Kidney (tissue), 14 donors: ENCODE measurements around the gene BACH2. TPM values are rescaled to one million over a fixed set of nuclear protein-coding genes. Genes with fewer than 3 reads are reported as not detected.

Source experiments
- DNase-seq, 5 donors: peaks; one replicate each; pipeline ENCODE4 v3.0.0-alpha.2; 2013 to 2020
- FAIRE-seq: peaks from 2 replicates; lab custom pipeline; 2012; peaks lifted over from hg19 to GRCh38; lab: Jason Lieb, UNC
- H3K27ac ChIP-seq, 2 donors: one replicate each; pipeline ENCODE4 v1.7.0; 2013; ENCODE audit warnings: low read depth in 2 of 2, low read length in 2 of 2, inconsistent platforms in 1 of 2
- H3K27me3 ChIP-seq: one replicate; pipeline ENCODE4 v1.7.1; 2013; ENCODE audit warnings: low read length, inconsistent platforms; ENCODE audit not compliant: control insufficient read depth, insufficient read depth
- H3K36me3 ChIP-seq, 3 donors: one replicate each; pipeline versions ENCODE4 v1.7.0 to v1.7.1; 2013; ENCODE audit warnings: low read length in 3 of 3, control low read depth in 1 of 3, inconsistent platforms in 1 of 3; ENCODE audit not compliant: insufficient read depth in 3 of 3, control insufficient read depth in 2 of 3
- H3K4me1 ChIP-seq, 3 donors: one replicate each; pipeline versions ENCODE4 v1.7.0 to v1.7.1; 2013; ENCODE audit warnings: low read length in 3 of 3, inconsistent platforms in 1 of 3, low read depth in 1 of 3; ENCODE audit not compliant: control insufficient read depth in 2 of 3, insufficient read depth in 2 of 3
- H3K4me3 ChIP-seq, 3 donors: one replicate each; pipeline versions ENCODE4 v1.7.0 to v1.8.1; 2013; ENCODE audit warnings: low read length in 3 of 3, control low read depth in 1 of 3, inconsistent platforms in 1 of 3
- H3K9ac ChIP-seq, 3 donors: one replicate each; pipeline versions ENCODE4 v1.7.0 to v1.7.1; 2013; ENCODE audit warnings: low read length in 3 of 3, control low read depth in 1 of 3, inconsistent platforms in 1 of 3
- H3K9me3 ChIP-seq, 3 donors: one replicate each; pipeline versions ENCODE4 v1.7.0 to v1.7.1; 2013; ENCODE audit warnings: low read length in 3 of 3, control low read depth in 1 of 3, inconsistent platforms in 1 of 3; ENCODE audit not compliant: control insufficient read depth in 2 of 3, insufficient read depth in 1 of 3
- CTCF ChIP-seq: IDR thresholded peaks from 3 replicates; pipeline ENCODE4 v1.5.1; 2012; ENCODE audit warnings: mild to moderate bottlenecking, moderate library complexity, borderline replicate concordance; ENCODE audit not compliant: insufficient read depth; ENCODE audit errors: extremely low read depth
- intact Hi-C: fragments of 100-400 bp; cut with DNase I; formaldehyde crosslinking; loops from one replicate; pipeline ENCODE4 v1.11.1; 2022
- polyA plus RNA-seq: library from polyadenylated mRNA; stranded (reverse); fragments of 350-450 nt; fragmentation: Illumina TruSeq; extraction: RNeasy Lipid Tissue Mini Kit (QIAGEN cat#74804); gene quantifications from one replicate; pipeline ENCODE4 v1.2.3, GENCODE V29; 2014; ENCODE audit warnings: low read depth, low replicate concordance; ENCODE audit not compliant: insufficient read depth
- total RNA-seq: library from RNA; stranded (reverse); fragmentation: NEBNext Ultra II Directional; extraction: Animal tissue kit (Norgen Biotek cat#: 25700); gene quantifications from one replicate; pipeline ENCODE4 v1.2.1, GENCODE V29; 2021
- donor health status: control.
- donor health status: control.
- donor health status: control.
- donor health status: control.
- donor health status: control.
- donor health status: DM: yes; HTN: yes; CAD: no.
- donor health status: Normal renal cell carcinoma (clear cell type).

BACH2 gene
- total and polyA plus RNA-seq, 2 donors from 2014 or later: 0.32 to 6.9 TPM

- Histone ChIP-seq H3K9ac (no peak overlapping the region), H3K27me3 (no peaks in the 10 kb centered on the region), H3K4me1 (no peaks in the 10 kb centered on the region), H3K27ac (no peak overlapping the region), H3K9me3 (no peaks in the 10 kb centered on the region), H3K4me3 (no peak overlapping the region), H3K36me3 (no peaks in the 10 kb centered on the region)
- no peak for TF ChIP-seq CTCF
- intact Hi-C loops: no loop called here
- FAIRE-seq: no peak
- DNase-seq: no peak
Measured at GRCh38 chr6:90203672-90204071, 93.0 kb downstream of the BACH2 start.

GRCh38 chr6:90202156-90202555 lies 94.5 kb downstream of the BACH2 start:
- intact Hi-C loops: no loop called here
- Histone ChIP-seq H3K27ac (no peak overlapping the region), H3K4me1 (no peaks in the 10 kb centered on the region), H3K9ac (no peak overlapping the region), H3K27me3 (no peaks in the 10 kb centered on the region), H3K36me3 (no peaks in the 10 kb centered on the region), H3K4me3 (no peak overlapping the region), H3K9me3 (peaks cover 0 to 4% (median 0%) of the 10 kb centered on the region in 3 donors)
- no peak for TF ChIP-seq CTCF
- DNase-seq: no peak
- FAIRE-seq: no peak

DNA sequence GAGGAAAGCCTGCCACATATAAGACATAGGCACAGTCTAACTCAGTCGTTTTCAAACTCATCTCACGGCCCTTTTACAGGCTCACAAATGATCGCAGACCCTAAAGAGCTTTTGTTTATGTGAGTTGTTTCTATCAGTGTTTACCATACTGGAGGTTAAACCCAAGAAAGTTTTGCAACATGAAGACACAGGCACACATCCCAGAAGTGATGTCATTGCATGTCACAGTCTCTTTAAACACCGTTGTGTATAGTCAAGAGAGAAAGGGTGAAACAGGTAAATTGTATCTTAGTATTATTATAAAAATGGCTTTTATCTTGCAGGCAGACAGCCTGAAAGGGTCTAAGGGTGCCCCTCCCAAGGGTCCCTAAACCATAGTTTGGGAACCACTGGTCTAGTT lies 96.7 kb downstream of the BACH2 start:
- H3K9ac ChIP-seq: no peak overlapping the region
- intact Hi-C loops: no loop called here
- TF ChIP-seq CTCF: no peak
- peaks cover 0 to 4% (median 0%) of the 10 kb centered on the region in 3 donors for H3K9me3 ChIP-seq
- FAIRE-seq (no peak), DNase-seq (no peak)
- H3K36me3 ChIP-seq: no peaks in the 10 kb centered on the region
- H3K4me3 ChIP-seq: no peak overlapping the region
- H3K27ac ChIP-seq: no peak overlapping the region
- H3K4me1 ChIP-seq: no peaks in the 10 kb centered on the region
- no peaks in the 10 kb centered on the region for H3K27me3 ChIP-seq

DNA sequence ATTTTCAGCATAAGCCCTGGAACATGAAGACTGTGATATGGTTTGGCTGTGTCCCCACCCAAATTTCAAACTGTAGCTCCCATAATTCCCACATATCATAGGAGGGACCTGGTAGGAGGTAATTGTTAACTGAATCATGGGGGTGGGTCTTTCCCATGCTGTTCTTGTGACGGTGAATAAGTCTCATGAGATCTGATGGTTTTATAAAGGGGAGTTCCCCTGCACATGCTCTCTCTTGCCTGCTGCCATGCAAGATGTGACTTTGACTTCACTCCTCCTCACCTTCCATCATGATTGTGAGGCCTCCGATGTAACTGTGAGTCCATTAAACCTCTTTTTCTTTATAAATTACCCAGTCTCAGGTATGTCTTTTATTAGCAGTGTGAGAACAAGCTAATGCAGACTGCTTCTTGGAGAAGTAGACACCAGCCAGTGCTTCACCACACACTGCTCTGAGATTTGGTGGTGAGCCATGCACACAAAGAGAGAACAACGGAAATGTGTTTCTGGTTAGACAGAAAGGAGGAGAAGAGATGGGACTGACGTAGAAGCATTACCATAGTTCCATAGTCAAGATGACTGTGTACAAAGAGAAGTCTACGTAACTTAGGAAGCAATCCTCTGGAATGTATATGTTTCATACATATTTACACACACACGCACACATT lies 97.8 kb downstream of the BACH2 start:
- H3K27ac ChIP-seq: no peak overlapping the region
- no peaks in the 10 kb centered on the region for H3K4me1 ChIP-seq
- no peak for DNase-seq
- H3K9ac ChIP-seq: no peak overlapping the region
- intact Hi-C loops: no loop called here
- H3K9me3 ChIP-seq: peaks cover 0 to 4% (median 0%) of the 10 kb centered on the region in 3 donors
- FAIRE-seq: no peak
- no peak overlapping the region for H3K4me3 ChIP-seq
- no peaks in the 10 kb centered on the region for H3K27me3 ChIP-seq
- H3K36me3 ChIP-seq: no peaks in the 10 kb centered on the region
- TF ChIP-seq CTCF: no peak
